ENCODE measurements around the gene FRAS1.
"Not testable (repeated sequence)": the region's sequence is repeated elsewhere in the genome, so short reads cannot be mapped to it uniquely, and the experiment has no call there.

The FRAS1 gene

DNA sequence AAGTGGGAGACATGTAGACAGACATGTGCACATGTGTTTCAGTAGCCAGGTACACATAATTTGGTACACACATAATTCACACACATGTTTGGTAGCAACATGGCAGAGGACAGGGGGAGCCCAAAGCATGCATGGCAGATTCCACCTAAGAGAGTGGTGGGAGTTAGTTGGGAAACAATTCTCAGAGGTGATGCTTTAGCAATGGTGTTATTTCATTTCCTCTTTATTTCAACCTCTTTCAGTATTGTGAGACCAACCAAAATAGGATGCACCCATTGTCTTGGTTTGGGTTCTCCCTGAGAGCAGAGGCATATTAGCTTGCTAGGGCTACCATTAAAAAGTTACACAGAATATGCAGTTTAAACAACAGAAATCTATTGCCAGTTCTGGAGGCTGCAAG, 402.2 kb downstream of the FRAS1 start:
- no peak overlapping the region for H3K4me3 ChIP-seq (ENCODE audit: low read depth, low read length)
- TF ChIP-seq, protein P1, sequence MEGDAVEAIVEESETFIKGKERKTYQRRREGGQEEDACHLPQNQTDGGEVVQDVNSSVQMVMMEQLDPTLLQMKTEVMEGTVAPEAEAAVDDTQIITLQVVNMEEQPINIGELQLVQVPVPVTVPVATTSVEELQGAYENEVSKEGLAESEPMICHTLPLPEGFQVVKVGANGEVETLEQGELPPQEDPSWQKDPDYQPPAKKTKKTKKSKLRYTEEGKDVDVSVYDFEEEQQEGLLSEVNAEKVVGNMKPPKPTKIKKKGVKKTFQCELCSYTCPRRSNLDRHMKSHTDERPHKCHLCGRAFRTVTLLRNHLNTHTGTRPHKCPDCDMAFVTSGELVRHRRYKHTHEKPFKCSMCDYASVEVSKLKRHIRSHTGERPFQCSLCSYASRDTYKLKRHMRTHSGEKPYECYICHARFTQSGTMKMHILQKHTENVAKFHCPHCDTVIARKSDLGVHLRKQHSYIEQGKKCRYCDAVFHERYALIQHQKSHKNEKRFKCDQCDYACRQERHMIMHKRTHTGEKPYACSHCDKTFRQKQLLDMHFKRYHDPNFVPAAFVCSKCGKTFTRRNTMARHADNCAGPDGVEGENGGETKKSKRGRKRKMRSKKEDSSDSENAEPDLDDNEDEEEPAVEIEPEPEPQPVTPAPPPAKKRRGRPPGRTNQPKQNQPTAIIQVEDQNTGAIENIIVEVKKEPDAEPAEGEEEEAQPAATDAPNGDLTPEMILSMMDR (IDR thresholded peaks at IDR 0.05; ENCODE audit: low read depth, low read length) = no peak

DNA sequence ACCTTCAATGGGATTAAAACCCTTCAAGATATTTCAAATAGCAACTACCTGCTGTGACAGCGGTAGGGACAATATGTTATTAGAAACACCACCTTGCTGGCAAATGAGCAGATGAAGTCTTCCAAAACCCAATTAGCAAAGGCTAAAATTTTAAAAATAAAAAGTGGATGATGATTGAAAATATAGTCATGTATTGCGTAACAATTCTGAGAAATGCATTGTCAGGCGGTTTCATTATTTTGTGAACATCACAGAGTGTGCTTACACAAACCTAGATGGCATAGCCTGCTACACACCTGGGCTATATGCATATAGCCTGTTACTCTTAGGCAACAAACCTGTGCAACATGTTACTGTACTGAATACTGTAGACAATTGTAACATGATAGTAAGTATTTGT, 403.2 kb downstream of the FRAS1 start:
- TF ChIP-seq, protein P1 (IDR thresholded peaks at IDR 0.05; ENCODE audit: low read depth, low read length) = no peak
- H3K4me3 ChIP-seq (ENCODE audit: low read depth, low read length) = no peak overlapping the region

DNA sequence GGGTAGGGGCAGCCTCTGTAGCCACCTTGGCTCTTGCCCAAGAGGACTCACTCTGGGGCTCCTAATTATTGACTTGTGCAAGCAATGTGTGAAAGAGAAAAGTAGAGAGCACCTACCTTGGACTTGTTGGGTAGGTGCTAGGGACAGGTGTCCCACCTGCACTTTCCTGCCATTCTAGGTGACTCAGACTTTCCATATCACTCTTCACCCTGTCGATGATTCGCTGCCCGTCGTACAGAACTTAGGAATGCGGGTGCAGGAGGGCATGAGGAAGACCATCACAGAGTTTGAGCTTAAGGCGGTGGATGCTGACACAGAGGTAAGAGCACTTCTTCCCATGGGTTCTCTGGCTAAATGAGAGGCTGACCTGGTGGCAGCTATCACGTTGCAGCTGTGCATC, 407.1 kb downstream of the FRAS1 start:
- TF ChIP-seq, protein P1 (IDR thresholded peaks at IDR 0.05; ENCODE audit: low read depth, low read length) = no peak
- no peak overlapping the region for H3K4me3 ChIP-seq (ENCODE audit: low read depth, low read length)

DNA sequence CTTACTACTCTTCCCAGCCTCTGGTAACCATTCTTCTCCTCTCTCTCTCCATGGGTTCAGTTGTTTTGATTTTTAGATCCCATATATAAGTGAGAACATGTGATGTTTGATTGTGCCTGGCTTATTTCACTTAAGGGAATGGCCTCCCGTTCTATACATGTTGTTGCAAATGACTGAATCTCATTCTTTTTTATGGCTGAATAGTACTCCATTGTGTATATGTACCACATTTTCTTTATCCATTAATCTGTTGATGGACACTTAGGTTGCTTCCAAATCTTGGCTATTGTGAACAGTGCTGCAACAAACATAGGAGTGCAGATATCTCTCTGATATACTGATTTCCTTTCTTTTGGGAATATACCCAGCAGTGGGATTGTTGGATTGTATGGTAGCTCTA, 410.1 kb downstream of the FRAS1 start:
- not testable (repeated sequence) for H3K4me3 ChIP-seq (ENCODE audit: low read depth, low read length)

DNA sequence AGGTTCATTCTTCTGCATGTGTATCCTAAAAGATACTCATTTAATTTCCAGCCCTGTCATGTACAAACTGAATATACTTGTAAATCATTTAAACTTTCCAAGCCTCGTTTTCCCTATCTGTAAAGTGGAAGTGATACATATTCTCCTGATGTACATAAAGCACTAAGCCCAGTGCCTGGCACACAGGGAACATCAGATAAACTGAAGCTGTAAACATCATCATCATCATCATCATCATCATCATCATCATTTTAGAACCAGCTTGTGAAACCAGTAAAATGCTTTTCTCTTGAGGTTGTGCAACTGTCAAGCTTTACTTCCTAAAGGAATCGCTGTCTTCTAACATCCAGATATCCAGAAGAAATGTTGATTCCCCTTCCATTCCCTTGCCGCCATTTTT, 411.1 kb downstream of the FRAS1 start:
- TF ChIP-seq, protein P1 (IDR thresholded peaks at IDR 0.05; ENCODE audit: low read depth, low read length) = no peak
- no peak overlapping the region for H3K4me3 ChIP-seq (ENCODE audit: low read depth, low read length)

DNA sequence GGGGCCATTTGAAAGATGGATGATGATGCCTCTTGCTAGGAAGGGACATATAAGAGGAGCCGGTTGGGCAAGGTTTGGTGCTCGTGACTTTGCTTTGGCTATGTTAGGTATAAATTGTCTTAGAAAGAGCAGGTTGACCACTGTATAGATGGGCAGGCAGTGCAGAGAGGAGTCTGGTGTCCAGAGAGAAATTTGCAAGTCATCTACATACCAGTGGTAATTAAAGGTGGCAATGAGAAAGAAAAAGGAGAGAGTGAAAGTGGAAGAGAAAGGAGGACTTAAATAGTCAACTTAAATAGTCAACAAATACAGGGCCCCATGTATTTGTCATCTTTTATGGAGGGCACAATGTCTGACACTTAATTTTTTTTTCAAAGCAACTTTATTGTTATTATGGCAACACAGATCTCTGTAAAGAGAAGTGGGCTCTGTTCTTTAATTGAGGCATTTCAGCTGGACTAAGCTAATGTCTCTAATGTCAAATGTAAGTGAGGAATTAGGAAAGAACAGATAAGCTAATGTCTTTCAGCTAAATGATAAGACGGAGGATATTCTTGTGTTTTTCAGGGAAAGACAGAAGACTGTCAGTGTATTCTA, 419.1 kb downstream of the FRAS1 start:
- TF ChIP-seq, protein P1 (IDR thresholded peaks at IDR 0.05; ENCODE audit: low read depth, low read length) = no peak
- no peak overlapping the region for H3K4me3 ChIP-seq (ENCODE audit: low read depth, low read length)

DNA sequence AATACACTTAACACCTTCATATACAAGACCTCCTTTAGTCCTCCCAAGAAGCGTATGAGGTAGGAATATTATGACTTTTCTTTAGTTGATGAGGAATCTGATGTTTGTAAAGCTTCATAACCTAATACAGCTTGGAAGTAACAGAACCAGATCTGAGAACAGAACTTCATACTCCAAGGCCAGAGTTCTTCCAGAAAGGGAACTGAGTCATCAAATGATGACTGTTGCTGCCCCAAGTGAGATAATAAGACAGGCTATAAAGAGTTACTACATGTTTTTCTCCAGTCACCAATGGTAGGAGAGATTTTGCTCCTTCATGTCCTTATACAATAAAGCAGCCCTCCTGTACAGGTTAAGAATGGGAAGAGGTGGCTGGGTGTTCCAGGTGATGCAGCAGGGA, 420.2 kb downstream of the FRAS1 start:
- H3K4me3 ChIP-seq (ENCODE audit: low read depth, low read length) = no peak overlapping the region
- TF ChIP-seq, protein P1 (IDR thresholded peaks at IDR 0.05; ENCODE audit: low read depth, low read length) = no peak

DNA sequence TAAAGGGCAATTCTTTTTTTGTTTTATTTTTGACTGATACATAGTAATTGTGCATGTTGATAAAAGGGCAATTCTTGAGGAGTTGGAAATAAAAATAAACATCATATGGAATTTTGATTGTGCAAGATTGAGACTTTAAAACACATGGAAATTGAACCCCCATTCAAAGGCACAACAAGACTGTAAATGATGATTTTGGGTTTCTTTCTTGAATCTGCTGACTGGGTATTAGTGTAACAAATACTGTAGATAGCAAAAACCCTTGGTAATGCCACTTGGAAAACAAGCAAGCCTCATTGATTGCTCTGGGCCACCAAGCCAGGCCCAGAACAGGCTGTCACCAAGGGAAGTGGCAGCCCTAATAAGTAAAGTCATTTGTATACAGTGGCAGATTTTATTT, 421.4 kb downstream of the FRAS1 start:
- TF ChIP-seq, protein P1 (IDR thresholded peaks at IDR 0.05; ENCODE audit: low read depth, low read length) = no peak
- no peak overlapping the region for H3K4me3 ChIP-seq (ENCODE audit: low read depth, low read length)
